Activated CD8-positive, alpha-beta memory T cell treated with anti-CD3 and anti-CD28 coated beads, Interleukin-2, amount 50 U/mL, for 1 hour (primary cell): ENCODE data around the gene ARHGAP10.
"Not testable (repeated sequence)": the region's sequence is repeated elsewhere in the genome, so short reads cannot be mapped to it uniquely, and the experiment has no call there.

Experiments used
- DNase-seq: peaks from one replicate; pipeline ENCODE4 v3.0.0-alpha.2; 2020; ENCODE audit errors: extremely low read depth

Gene ARHGAP10

DNA sequence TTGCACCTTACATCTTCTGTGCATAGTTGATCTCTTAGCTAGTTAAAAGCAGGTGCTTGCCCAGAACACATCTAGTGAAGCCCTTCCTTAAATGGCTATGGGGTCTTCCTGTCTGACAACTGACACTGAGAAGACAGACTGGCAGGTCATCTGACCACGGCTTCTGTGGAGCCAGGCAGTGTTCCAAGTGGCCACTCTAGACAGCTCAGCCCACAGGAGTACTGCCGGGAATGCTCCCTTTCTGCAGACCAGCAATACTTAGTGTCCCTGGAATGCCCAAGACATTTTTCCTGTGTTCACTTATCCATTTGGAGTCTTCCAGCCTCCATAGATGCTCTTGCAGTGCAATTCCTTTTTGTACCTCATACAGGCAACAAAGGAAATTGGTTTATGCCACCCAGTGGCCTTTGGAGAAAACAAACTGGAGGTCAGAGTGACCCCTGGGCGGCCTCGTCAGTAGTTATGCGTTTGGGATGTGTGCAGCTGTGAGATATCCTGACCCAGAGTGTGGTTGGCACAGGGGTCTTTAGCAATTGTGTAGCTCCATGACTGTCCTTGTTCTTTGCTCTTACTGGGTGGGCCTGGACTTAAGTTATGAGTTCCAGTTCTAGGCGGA is 335.5 kb downstream of the ARHGAP10 start:
- DNase-seq = no peak

DNA sequence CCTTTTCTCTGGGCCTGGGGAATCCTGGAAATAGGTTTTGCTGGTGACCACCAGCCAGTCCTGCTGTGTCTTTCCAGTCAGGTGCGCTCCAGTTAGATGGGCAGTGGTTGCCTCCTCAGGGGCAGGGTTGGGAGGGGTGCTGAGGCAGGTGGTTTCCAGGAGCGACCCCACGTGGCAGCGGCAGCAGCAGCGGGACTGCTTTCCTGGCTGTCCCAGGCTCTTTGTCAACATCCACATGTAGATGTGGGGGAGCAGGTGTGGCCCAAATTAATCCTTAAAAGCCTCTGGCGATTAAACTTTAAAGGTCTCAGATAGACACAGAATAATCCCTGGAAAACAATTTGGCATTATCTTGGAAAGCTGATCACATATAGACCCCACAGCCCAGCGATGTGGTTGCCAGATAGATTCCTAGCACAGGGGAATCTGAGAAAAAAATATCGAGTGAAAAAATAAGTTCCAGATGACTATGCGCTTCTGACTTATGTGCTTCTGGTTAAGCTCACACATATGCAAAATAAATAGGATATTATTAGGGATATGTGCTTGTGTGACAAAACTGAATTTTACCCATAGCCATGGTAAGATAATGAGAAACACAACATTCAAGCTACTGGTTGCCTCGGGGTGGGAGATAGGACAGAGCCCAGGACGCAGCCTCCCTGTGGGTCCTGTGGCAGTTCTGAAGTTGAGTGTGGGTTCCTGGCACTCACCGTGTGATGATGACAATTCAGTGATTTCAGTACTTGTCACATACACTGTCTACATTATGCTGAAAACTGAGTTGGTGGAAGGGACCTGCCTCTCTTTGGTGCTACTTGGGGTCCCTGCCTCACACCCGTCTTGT is 336.4 kb downstream of the ARHGAP10 start:
- DNase-seq = no peak

DNA sequence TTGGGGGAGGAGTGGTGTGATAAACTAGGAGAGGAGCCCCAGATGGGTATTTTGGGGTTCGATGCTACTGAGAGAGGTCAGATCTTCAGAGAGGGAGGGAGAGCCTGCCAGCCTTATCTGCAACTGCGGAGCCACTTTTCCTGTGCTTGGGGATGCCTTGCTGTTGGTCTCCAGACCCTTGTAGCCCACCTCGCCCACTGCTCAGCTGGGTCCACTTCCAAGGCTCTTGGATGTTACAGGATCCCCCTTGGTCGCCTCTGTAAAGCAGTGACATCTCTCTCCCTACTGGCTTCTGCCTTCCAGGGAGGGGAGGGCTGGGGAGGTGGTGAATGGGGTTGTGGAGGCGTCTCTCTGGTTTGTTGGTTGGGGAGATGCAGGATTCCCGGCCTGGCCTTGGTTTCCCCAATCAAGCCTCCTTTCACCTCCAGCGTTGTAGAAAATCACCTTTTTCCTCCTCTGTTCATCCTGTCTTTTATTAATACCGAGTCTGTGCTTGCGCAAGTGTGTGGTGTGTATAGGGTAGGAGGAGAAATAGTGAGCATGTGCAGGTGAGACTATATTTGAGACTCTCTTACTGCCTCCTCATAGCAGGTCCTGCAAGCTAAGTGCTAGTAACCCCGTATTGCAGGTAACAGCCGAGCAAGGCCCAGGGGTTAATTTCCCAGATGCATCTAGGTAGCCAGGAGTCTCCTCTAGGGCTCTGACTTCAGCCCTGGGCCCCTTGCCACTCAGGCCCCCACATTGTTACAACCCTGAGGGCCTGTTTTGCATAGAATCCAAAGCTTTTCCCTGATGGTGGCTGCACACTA is 337.4 kb downstream of the ARHGAP10 start:
- DNase-seq = no peak

DNA sequence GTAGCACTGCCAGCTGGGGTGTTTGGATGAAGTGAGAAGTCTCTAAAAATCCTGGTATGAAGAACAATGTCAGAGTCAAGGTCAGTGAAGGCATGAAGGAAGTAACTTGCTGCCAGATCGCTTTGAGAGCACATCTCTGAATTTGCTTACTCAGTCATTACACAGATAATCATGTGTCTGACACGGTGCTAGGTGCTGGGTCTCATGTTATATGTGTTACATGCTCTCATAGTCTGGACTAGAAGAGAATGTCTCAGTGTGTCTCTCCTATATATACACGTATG is 337.9 kb downstream of the ARHGAP10 start:
- DNase-seq = no peak

DNA sequence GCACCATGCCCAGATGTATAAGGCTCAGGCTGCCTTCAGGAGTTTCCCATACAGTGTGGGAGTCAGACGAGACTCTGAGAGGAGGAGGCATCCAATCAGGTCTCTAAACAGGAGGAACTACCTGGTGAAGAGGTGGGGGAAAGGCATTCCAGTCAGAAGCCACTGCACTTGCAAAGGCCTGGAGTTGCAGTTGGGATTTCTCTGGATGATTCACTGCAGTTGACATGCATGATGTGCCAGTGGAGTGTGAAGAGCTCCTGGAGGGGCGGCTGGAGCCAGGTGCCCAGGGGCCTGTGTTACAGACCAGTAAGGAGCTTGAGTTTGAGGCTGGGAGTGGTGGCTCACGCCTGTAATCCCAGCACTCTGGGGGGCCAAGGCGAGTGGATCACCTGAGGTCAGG is 339.1 kb downstream of the ARHGAP10 start:
- no peak for DNase-seq

- DNase-seq = no peak
Measured at GRCh38 chr4:148072789-148073188, 340.9 kb downstream of the ARHGAP10 start.

GRCh38 chr4:148073349-148073748 is 341.5 kb downstream of the ARHGAP10 start:
- DNase-seq = no peak

- DNase-seq = no peak
Measured at GRCh38 chr4:148074462-148074861, 342.6 kb downstream of the ARHGAP10 start.

GRCh38 chr4:148075438-148075837 is 343.6 kb downstream of the ARHGAP10 start:
- no peak for DNase-seq

DNA sequence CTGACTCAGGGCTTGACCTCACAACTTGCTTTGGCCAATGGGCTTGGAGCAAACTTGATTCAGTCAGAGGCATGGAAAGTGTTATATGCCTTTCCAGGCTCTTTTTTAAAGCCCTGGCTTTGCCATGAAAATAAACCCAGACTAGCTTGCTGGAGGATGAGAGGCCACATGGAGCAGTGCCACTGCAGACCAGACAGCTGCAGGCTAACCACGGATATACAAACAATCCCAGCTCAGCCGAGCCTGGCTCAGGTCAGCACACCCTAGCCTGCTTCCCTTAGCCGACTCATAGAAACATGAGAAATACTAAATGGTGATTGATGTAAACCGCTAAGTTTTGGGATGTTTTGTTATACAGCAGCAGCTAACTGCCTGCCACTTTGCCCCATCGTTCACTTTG is 345.1 kb downstream of the ARHGAP10 start:
- DNase-seq = no peak

GRCh38 chr4:148077581-148077980 is 345.7 kb downstream of the ARHGAP10 start:
- DNase-seq = no peak

DNA sequence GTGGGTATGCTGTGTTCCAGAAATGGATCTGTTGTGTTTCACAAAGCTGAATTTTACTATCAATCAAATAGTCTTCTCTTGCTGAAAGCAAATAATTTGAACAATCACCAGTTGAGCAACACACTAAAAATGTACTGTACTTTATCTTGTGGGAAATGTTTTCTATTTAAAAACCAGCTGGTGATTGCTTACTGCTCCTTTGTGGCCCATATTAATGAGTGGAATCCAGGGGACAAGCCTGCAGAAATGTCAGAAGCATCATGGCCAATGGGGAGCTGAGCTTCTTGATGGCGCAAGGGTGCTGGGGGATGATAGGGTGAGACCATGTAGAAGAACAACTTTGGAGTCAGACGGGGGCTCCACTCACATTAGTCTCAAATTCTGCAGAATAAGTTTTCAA is 346.2 kb downstream of the ARHGAP10 start:
- DNase-seq = no peak

DNA sequence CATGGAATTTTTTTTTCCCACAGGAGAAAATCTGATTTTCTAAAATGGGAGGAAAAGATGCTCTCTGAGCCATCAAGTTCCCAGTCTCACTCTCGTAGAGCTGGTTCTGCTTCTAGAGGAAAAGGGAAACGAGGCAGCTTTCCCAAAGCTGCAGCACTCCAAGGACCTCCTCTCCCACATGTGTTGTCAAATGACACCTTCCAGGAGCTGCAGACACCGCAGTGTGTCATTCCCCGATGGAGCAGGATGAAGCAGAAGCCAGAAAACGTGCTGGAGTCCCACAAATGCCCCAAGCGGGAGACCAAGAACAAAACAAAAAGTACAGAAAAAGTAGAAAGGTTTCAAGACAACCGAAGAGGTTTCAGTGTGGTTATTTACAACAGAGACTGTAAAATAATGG is 348.1 kb downstream of the ARHGAP10 start:
- no peak for DNase-seq

DNA sequence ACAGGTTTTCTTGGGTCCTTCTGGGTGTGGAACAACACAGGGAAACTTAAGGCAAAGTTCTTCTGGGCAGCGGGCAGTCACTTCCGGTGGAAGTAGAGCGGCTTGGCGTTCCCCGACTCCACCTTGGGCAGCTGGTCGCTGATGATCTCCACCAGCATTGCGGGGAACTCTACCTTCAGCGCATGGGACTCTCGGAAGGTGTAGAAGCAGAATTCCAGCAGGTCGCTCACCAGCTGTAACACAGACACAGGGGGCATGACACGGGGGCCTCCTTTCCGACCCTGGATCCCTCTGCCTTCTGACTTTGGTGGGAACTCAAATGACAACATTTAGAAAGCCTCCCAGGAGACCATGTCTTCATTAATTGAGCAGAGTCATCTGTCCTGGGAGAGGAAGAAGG is 349.4 kb downstream of the ARHGAP10 start:
- no peak for DNase-seq

DNA sequence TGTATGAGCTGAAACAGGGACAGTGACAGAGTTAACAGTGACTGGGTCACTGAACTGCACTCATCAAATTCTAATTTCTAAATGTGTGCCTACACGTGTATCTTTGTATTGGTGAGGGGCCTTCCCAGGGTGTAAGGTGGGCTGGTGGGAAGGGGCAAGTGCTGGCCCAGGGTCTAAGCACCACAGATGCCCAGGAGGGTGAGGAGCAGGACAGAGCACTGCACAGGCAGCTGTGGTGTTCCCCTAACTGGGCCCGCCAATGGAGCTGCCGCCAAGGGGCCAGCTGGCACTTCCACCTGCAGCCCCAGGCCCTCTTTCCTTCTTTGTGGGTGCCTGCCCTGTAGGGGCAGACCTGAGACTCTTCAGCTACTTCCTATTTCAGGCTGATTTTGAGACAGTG is 349.9 kb downstream of the ARHGAP10 start:
- DNase-seq = no peak

- DNase-seq = not testable (repeated sequence)
Measured at GRCh38 chr4:148083073-148083472, 351.2 kb downstream of the ARHGAP10 start.

- no peak for DNase-seq
Measured at GRCh38 chr4:148089624-148090023, 357.7 kb downstream of the ARHGAP10 start.

DNA sequence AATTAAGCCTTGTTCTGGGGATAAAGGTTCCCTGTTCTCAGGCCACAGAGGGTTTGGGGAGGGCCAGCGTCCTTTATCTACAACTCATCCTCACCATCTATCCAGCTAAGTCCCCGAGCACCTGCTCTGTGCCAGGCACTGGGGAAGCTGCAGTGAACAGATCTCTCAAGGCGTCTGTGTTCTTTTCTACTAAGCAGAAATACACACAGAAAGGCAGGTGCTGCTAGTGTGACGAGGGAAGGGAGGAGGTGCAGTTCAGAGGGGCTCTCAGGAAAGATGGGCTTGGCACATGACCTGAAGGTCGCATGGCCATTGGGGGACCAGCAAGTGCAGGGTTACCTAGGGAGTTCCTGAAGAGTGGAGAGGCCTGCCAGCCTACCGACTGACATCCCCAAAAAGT is 358.1 kb downstream of the ARHGAP10 start:
- no peak for DNase-seq

DNA sequence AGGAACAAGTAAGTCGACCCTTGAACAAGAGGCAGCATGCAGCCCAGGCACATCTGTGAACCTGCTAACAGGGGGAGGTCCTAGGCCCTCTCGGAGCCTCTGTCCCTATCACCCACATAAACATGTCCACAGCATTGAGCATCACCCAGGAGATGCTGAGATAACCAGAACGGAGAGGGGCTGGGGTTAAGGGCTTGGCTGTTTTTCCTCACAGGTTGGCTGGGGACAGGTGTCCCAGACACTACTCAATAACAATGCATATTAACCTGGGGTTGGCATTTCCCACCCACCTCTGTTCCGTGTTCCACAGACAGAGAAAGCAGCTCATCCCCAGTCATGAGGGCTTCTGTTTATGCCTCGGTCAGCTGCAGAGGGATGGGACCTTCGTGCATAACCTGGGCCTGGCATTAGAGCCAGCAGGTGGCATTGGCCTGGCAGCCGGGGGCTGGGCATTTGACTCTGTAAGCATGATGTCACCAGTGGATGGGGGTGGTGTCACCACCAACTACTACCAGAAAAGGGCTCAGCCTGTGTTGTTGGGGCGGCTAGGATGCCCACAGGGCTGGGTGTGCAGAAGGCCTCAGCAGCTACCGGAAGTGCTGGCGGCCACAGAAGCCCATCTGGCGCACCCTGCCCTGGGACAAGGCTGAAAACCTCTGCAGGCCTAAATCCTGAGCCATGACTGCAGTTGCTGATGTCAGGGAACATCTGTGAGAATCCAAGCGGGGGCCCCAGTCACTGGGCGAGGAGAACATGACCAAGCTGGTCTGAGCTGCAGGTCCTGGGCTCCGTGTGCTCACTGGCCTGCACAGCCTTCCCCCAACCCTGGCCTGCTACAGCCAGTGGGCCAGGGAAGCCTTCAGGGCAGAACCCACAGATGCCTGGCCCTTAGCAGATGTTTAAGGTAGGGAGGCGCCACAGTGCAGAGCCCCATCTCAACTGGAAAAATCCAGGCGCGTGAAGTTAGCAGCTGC is 358.9 kb downstream of the ARHGAP10 start:
- DNase-seq = no peak

DNA sequence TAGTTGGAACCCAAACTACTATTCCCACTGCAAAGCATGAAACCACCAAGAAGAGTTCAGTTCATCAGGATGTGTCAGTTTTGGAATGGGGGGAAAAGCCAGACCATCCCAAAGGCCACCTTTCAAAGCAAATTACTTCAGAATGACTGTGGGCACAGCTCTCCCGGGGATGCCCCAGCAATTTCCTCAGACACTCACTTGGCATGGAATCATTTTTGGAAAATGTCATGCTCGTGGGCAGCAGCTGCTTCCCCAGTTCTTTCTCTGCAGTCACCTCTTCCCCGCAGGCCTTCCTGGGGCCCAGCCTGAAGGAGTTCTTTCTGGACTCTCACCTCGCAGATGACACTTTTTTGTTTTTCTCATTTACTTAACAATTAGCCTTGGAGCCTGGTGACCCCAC is 360.0 kb downstream of the ARHGAP10 start:
- no peak for DNase-seq

GRCh38 chr4:148092316-148093014 is 360.6 kb downstream of the ARHGAP10 start:
- DNase-seq = no peak
